ENCODE data around the gene NSMCE1.
"Not testable (repeated sequence)": the region's sequence is repeated elsewhere in the genome, so short reads cannot be mapped to it uniquely, and the experiment has no call there.

Gene NSMCE1

DNA sequence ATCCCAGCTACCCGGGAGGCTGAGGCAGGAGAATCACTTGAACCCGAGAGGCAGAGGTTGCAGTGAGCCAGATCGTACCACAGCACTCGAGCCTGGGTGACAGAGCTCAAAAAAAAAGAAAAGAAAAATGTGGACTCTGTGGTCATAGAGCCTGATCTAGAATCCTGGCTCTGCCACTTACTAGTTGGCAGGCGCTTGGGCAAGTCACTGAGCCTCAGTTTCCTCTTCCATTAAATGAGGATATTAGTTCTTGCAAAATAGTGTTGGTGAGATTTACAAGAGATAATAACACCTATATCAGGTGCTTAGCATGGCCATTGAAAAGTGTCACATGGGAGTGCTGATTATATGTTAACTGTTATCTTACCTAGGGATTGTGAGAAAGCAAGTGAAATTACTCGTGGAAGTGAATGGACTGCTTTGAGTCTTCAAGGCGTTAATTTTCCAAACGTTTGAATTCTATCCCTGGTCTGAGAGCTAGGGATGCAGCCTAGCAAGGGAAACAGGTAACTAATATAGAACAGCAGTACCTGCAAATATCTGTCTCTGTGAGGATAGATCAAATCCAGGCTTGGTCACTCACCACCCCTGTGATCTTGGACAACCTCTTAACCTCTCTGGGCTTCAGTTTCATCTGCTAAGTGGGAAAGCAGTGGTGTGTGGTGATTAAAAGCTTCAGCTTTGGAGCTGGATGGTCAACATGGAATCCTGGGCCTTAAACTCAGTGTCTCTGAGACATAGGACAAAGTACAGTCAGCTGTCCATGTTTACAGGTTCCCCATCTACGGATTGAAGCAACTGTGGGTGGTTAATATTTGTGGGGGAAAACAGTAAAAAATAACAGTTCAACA is 953 bp upstream of the NSMCE1 start:
- DNase-seq = no peak

DNA sequence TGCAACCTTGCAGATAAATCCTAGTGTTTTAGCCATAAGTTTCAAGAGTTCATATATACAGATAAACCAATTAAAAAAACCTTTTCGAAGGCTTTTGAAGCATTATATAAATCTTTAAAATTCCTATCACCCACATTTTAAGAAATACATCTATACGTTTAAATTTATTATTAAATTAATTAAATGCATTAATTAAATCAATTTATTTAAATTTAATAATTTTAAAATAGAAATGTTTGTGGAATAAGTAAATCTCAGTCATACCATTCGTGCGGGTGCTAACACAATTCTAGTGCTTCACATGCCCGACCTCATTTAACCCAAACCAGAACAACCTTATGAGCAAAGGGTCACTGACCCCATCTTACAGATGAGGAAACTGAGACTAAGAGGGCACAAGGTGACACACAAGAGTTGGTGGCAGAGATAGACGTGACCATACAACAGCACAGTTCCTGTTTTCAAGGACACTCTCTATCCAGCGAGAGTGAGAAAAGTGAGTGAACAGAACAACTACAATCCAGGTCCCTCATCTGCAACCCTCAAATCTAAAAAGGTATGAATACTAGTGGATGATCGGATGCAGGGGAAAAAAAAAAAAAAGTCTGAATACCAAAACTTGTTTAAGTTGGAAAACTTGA is 1.4 kb downstream of the NSMCE1 start:
- DNase-seq = no peak

DNA sequence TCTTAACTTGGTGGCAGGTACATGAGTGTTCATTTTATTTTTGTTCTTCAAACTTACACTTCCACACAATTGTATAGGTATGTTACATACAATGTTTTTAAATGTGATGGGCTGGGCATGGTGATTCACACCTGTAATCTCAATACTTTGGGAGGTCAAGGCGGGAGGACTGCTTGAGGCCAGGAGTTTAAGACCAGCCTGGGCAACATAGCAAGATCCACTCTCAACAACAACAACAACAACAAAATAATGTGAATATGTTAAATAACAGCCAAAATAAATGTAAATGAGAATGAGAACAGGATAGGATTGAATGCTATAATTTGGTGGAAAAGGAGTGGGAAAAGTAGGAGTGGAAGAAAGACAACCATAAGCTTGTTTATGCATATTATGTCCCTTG is 2.6 kb downstream of the NSMCE1 start:
- no peak for DNase-seq

GRCh38 chr16:27264151-27264550 is 4.4 kb downstream of the NSMCE1 start:
- no peak for DNase-seq

DNA sequence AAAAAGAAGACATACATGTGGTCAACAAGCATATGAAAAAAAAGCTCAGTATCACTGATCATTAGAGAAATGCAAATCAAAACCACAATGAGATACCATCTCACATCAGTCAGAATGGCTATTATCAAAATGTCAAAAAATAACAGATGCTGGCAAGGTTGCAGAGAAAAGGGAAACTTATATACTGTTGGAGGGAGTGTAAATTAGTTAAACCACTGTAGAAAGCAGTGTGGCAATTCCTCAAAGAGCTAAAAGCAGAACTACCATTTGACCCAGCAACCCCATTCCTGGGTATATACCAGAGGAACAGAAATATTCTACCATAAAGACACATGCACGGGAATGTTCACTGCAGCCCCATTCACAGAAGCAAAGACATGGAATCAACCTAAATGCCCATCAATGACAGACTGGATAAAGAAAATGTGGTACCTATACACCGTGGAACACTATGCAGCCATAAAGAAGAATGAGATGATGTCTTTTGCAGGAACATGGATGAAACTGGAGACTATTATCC is 5.6 kb downstream of the NSMCE1 start:
- DNase-seq = not testable (repeated sequence)

DNA sequence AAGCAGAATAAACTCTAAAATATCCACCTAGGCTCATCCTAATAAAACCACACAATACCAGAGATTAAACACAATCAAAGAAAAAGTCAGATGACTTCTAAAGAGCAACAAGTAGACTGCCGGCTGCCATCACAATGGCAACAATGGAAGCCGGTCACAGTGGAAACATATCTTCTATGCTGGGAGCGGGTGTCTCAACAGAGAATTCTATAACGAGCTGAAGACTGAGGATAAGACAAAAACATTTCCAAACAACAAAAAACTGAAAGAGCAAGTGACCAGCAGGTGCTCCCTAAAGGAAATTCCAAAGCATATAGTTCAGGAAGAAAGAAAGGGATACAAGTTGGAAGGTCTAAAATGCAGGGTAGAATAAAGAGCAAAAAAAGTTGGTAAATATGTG is 8.9 kb downstream of the NSMCE1 start:
- no peak for DNase-seq

DNA sequence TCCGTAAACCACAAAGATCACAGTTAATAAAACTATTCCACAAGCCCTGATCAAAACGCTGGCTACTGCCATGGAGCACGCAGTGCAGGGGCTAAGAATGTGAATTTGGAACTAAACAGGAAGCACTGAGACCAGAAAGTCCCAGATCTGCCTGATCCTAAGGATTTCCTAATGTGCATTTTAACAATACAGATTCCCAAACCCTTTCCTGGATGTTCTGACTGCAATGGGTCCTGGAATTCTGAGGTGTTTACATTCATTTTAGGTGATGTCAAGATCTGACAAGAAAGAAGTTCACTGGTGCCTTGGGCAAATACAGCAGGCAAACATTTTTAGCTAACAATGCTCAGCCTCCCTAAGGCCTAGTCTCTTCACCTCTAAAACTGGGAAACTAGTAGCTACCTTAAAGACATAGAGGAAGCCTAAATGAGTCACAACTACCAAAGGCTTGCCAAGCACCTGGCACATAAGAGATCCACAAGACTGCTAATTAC is 10.3 kb downstream of the NSMCE1 start:
- DNase-seq = no peak

GRCh38 chr16:27257271-27257670 is 11.3 kb downstream of the NSMCE1 start:
- DNase-seq = no peak

GRCh38 chr16:27256861-27257260 is 11.7 kb downstream of the NSMCE1 start:
- no peak for DNase-seq

GRCh38 chr16:27254262-27254811 is 14.2 kb downstream of the NSMCE1 start:
- no peak for DNase-seq

- no peak for DNase-seq
These were observed 15.0 kb downstream of the NSMCE1 start for GRCh38 chr16:27253526-27253930.

DNA sequence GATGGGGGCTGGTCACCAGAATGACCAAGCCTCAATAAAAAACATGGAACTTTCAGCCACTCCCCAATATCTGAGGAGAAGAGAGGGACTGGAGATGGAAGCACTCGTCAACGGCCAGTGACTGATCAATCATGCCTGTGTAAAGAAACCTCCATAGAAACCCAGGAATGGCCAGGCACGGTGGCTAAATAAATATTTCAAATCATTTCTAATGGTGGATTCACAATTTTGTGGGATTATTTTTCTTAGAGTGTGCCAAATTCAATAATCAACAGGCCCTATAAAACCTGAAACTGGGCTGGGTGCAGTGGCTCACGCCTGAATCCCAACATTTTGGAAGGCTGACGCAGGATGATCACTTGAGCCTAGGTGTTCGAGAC is 16.4 kb downstream of the NSMCE1 start:
- no peak for DNase-seq

DNA sequence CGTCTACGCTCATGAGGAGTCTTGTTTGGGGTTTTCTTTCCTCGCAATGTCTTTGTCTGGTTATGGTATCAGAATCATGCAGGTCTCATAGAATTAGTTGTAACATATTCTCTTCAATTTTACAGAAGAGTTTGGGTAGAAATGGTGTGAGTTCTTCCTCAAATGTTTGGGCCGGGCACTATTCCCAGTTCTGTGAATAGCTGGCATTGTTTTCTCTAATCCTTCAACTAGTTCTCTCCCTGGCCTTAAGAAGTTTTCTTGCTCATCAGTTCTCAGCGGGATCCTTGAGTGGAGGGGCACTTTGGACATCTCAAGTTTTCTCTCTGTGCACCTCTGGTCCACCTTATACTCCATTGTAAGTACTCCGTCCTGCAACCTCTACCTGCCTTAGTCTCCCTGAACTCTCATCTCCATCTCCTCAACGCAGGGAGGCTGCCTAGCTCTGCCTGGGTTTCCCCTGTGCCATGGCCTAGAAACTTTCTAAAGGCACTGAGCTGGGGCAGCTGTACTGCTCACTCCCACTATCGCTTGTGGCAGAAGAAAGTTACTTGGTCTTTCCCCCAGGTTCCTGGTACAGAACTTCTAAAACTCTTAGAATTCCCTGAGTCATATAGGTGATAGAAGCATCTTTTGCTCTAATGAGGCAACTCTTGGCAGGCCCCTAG is 16.9 kb downstream of the NSMCE1 start:
- DNase-seq = no peak

DNA sequence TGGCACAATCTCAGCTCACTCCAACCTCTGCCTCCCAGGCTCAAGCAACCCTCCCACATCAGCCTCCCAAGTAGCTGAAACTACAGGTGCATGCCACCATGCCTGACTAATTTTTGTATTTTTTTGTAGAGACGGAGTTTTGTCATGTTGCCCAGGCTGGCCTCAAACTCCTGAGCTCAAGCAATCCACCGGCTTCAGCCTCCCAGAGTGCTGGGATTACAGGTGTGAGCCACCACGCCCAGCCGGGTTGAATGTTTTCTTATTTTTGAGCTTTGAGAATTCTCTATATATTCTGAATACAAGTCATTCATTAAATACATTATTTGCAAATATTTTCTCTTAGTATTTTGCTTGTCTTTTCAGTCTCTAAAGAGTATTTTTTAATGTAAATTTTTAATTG is 19.7 kb downstream of the NSMCE1 start:
- not testable (repeated sequence) for DNase-seq

DNA sequence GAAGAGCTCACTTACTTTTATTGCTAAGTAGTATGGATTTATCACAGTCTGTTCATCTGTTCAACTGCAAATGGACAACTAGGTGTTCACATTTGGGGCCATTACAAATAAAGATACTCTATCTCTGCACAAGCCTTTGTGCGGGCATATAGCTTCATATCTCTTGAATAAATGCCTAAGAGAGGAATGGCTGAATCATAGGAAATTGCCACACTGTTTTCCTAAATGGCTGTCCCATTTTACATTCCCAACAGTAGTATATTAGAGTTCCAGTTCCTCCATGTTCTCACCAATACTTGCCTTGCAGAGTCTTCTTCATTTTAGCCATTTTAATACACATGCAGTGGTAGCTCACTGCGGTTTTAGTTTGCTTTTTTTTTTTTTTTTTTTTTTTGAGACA is 20.5 kb downstream of the NSMCE1 start:
- DNase-seq = no peak

DNA sequence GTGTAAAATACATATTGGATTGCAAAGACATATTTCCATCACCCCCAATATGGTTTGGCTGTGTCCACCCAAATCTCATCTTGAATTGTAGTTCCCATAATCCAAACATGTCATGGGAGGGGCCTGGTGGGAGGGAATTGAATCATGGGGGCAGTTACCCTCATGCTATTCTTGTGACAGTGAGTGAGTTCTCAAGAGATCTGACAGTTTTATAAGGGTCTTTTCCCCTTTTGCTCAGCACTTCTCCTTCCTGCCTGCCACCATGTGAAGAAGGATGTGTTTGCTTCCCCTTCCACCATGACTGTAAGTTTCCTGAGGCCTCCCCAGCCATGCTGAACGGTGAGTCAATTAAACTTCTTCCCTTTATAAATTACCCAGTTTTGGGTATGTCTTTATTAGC is 21.5 kb downstream of the NSMCE1 start:
- not testable (repeated sequence) for DNase-seq

DNA sequence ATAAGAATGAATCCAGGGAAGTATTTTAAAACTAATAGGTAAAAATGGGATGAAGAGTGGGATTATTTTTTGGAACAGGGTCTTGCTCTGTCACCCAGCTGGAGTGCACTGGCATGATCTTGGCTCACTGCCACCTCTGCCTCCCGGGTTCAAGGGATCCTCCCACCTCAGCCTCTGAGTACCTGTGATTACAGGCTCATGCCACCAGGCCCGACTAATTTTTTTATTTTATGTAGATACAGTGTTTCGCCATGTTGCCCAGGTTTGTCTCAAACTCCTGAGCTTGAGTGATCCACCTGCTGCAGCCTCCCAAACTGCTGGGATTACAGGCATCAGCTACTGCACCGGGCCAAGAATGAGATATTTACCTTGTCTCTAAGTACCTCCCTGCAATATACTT is 22.1 kb downstream of the NSMCE1 start:
- no peak for DNase-seq

- DNase-seq = no peak
These were observed 23.0 kb downstream of the NSMCE1 start for GRCh38 chr16:27245276-27246172.

DNA sequence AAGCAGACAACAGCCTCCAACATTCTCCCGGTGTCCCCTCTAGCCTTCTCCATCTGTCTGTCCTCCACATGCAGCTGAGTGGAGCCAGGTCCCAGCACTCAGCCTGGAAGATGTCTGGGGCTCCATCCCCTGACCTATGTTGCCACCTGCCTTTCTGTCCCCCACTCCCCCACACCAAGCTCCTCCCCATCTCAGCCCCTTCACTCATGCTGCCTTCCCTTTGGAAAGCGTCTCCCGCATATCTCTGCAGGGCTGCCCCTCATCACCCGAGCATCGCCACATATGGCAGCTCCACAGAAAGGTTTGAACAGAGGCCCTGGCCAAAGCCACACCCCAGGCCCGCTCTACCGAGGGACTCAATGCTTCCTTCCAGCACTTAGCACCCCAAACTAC is 24.2 kb downstream of the NSMCE1 start:
- DNase-seq = no peak

DNA sequence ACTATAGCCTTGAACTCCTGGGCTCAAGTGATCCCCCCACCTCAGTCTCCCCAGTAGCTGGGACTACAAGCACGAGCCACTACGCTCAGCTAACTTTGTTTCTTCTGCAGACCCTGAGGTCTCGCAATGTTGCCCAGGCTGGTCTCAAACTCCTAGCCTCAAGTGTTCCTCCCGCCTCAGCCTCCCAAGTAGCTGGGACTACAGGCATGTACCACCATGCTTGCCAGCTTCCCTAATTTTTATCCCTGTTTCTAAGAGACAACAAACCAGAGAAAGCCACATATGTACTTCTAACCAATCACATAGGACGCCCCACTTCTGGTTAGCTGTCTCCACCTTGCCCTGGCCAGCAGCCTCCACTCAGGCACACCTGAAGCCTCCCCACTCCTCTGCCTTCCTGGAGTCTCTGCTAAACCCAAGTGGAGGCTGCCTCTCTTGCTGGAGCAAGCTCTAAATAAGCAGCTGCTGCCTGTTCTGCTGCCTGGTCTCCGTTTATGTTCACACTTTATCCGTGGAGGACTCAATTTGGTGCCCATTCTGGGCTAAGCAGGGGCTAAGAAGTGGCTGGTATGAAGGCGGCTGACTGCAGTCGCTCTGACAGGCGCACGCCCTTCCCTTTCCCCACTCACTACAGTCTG is 24.7 kb downstream of the NSMCE1 start:
- no peak for DNase-seq

DNA sequence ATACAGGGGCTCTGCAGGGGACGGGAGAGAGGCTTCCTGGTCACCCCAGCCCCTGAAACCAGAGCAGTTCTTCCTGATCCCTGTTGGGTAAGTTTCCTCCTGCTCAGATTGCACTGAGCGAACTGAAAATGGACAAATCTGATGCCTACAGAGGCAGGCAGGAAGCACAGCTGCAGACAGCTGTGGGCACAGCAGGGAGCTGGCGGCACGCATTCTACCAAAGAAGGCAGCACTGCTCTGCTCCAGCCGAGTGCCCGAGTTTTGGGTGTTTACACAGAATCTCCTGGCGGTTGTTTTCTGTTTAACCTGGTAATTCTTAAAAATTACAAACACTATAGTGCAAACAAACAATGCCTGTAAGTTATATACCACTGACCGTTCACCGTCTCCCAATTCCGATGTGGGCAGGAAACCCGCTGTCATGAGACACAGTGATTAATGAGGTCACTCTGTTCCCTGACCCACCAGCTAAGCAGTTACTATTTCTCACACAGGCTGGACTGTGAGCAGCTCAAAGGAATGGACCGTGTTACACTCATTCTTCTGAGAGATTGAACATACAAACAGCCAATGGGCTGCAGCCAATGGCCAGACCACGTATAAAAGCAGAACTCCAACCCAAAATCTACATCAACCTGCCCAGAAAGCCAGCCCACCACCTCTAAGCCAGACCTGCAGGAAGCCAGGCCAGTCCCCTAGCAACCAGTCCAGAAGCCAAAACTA is 25.5 kb downstream of the NSMCE1 start:
- no peak for DNase-seq

Data from NCI-H1436 treated with DMSO at 0.1 percent for 48 hours (cell line).